Keratinocyte (primary cell): ENCODE results near the gene TMX1. TPM values are rescaled to one million over a fixed set of nuclear protein-coding genes. Genes with fewer than 3 reads are reported as not detected.
A peak's percentile ranks its signal among the peaks of the same experiment; 100 is the strongest.

Source experiments
- DNase-seq: peaks from one replicate; pipeline ENCODE4 v3.0.0-alpha.2; 2011; ENCODE audit warnings: low read depth, missing footprints, low spot score
- FAIRE-seq: peaks from 2 replicates; lab custom pipeline; 2011; peaks lifted over from hg19 to GRCh38; lab: Jason Lieb, UNC
- H2AFZ ChIP-seq: 2 replicates; pipeline ENCODE4 v1.6.0; 2012; ENCODE audit warnings: low read length, control low read depth, inconsistent platforms; ENCODE audit not compliant: control insufficient read depth
- H3K27ac ChIP-seq: 2 replicates; pipeline ENCODE4 v1.5.1; 2011; ENCODE audit warnings: low read length; ENCODE audit not compliant: control insufficient read depth, insufficient read depth
- H3K27me3 ChIP-seq: 3 replicates; pipeline ENCODE4 v1.6.0; 2011; ENCODE audit warnings: low read length; ENCODE audit not compliant: control insufficient read depth, insufficient read depth; ENCODE audit errors: extremely low read depth
- H3K36me3 ChIP-seq, 2 experiments: 2 replicates in 1 of 2; 3 replicates in 1 of 2; pipeline ENCODE4 v1.5.1; 2011; ENCODE audit warnings: low read length in 2 of 2, mild to moderate bottlenecking in 1 of 2; ENCODE audit not compliant: control insufficient read depth in 2 of 2, insufficient read depth in 2 of 2; ENCODE audit errors: extremely low read depth in 1 of 2
- H3K4me1 ChIP-seq: 3 replicates; pipeline ENCODE4 v1.5.1; 2011; ENCODE audit warnings: low read length; ENCODE audit not compliant: control insufficient read depth, insufficient read depth; ENCODE audit errors: extremely low read depth
- H3K4me2 ChIP-seq: 3 replicates; pipeline ENCODE4 v1.6.0; 2011; ENCODE audit warnings: low read depth, low read length; ENCODE audit not compliant: control insufficient read depth, insufficient read depth; ENCODE audit errors: extremely low read depth
- H3K4me3 ChIP-seq, 3 experiments: fragments of 200-600 bp in 1 of 3; sonication (generic) in 1 of 3; 2 replicates in 2 of 3; 3 replicates in 1 of 3; pipeline ENCODE4 v1.5.1; 2011 to 2016; ENCODE audit warnings: low read length in 3 of 3, mild to moderate bottlenecking in 3 of 3, control low read depth in 2 of 3, inconsistent platforms in 1 of 3, low read depth in 1 of 3, mixed read lengths in 1 of 3, mixed run types in 1 of 3, moderate library complexity in 1 of 3; ENCODE audit not compliant: control insufficient read depth in 2 of 3, insufficient read depth in 2 of 3; ENCODE audit errors: extremely low read depth in 1 of 3
- H3K79me2 ChIP-seq: 2 replicates; pipeline ENCODE4 v1.6.0; 2012; ENCODE audit warnings: low read length; ENCODE audit not compliant: control insufficient read depth, insufficient read depth
- H3K9ac ChIP-seq: 3 replicates; pipeline ENCODE4 v1.6.0; 2011; ENCODE audit warnings: low read length; ENCODE audit not compliant: control insufficient read depth, insufficient read depth; ENCODE audit errors: extremely low read depth
- H3K9me1 ChIP-seq: 3 replicates; pipeline ENCODE4 v1.6.0; 2011; ENCODE audit warnings: low read length; ENCODE audit not compliant: control insufficient read depth, insufficient read depth; ENCODE audit errors: extremely low read depth
- H3K9me3 ChIP-seq: 2 replicates; pipeline ENCODE4 v1.5.1; 2012; ENCODE audit warnings: low read depth, low read length; ENCODE audit not compliant: control insufficient read depth
- H4K20me1 ChIP-seq: 3 replicates; pipeline ENCODE4 v1.6.0; 2011; ENCODE audit warnings: low read length; ENCODE audit not compliant: control insufficient read depth, insufficient read depth; ENCODE audit errors: extremely low read depth
- CTCF ChIP-seq, 3 experiments: IDR thresholded peaks in 1 of 3; conservative IDR thresholded peaks in 1 of 3; optimal IDR thresholded peaks in 1 of 3; 2 replicates in 2 of 3; 3 replicates in 1 of 3; pipeline versions ENCODE3 to v1.5.1; 2011; ENCODE audit warnings: low read length in 3 of 3, mild to moderate bottlenecking in 3 of 3, moderate library complexity in 2 of 3, control low read depth in 1 of 3, inconsistent platforms in 1 of 3; ENCODE audit not compliant: insufficient read depth in 2 of 3; ENCODE audit errors: extremely low read depth in 1 of 3
- EZH2 ChIP-seq: IDR thresholded peaks from one replicate; pipeline ENCODE4 v1.6.1; 2012; ENCODE audit warnings: inconsistent platforms, mild to moderate bottlenecking, low read length, moderate library complexity
- dilution Hi-C: fragments of 300-500 bp; cut with MboI; formaldehyde crosslinking; loops from one replicate; pipeline ENCODE4 v1.7.0; 2020; ENCODE audit warnings: low sequenced_read_pairs; ENCODE audit not compliant: extremely low pct_ligation_motif_present
- polyA plus RNA-seq, 5 experiments: library from polyadenylated mRNA; depleted of rRNA in 3 of 5; stranded (reverse) in 3 of 5; stranded (forward) in 1 of 5; unstranded in 1 of 5; fragments of >200 nt; gene quantifications; 1 replicate in 1 of 5; 2 replicates in 3 of 5; 3 replicates in 1 of 5; pipeline versions ENCODE4 v1.2.1 to v1.2.3, GENCODE V29; 2011 to 2012; ENCODE audit warnings: missing spikeins in 2 of 5, low read depth in 1 of 5, low replicate concordance in 1 of 5

TMX1 gene
- polyA plus RNA-seq, 1 donor (not counting 4 experiments of a cell fraction or from before 2014, with no cell fraction given) = 36.0 TPM

GRCh38 chr14:51262868-51263267 is 22.8 kb downstream of the TMX1 start:
- H3K27me3 ChIP-seq = no peaks in the 10 kb centered on the region
- no peaks in the 10 kb centered on the region for H4K20me1 ChIP-seq
- no peak overlapping the region for H2AFZ ChIP-seq
- peaks cover 0 to 1% of the 10 kb centered on the region in 2 experiments for H3K36me3 ChIP-seq
- H3K9me3 ChIP-seq = no peaks in the 10 kb centered on the region
- H3K4me3 ChIP-seq = no peak overlapping the region
- dilution Hi-C loops = no loop called here
- DNase-seq (no peak), FAIRE-seq (peak; percentile 63)
- no peak overlapping the region for H3K9ac ChIP-seq
- TF ChIP-seq EZH2 = no peak
- no peak for TF ChIP-seq CTCF (optimal IDR thresholded peaks at IDR 0.05 in 1 of 3, IDR thresholded peaks at IDR 0.05 in 1 of 3, conservative IDR thresholded peaks at IDR 0.05 in 1 of 3; ENCODE audit: extremely low read depth in 1 of 3, insufficient read depth in 2 of 3, low read length in 3 of 3)
- H3K79me2 ChIP-seq = no peaks in the 10 kb centered on the region
- H3K9me1 ChIP-seq = no peaks in the 10 kb centered on the region
- H3K27ac ChIP-seq = no peak overlapping the region
- no peak overlapping the region for H3K4me2 ChIP-seq
- H3K4me1 ChIP-seq = no peaks in the 10 kb centered on the region

GRCh38 chr14:51269634-51270033 is 29.6 kb downstream of the TMX1 start:
- no peaks in the 10 kb centered on the region for H3K27me3 ChIP-seq
- no peak for DNase-seq

More at GRCh38 chr14:51269634-51270033, 29.6 kb downstream of the TMX1 start:
- H3K9me3 ChIP-seq = no peaks in the 10 kb centered on the region
- no peak for FAIRE-seq
- H3K36me3 ChIP-seq = no peaks in the 10 kb centered on the region
- no peak overlapping the region for H3K4me2 ChIP-seq
- no peak overlapping the region for H3K27ac ChIP-seq
- H3K4me1 ChIP-seq = no peaks in the 10 kb centered on the region
- no peak overlapping the region for H2AFZ ChIP-seq
- H3K79me2 ChIP-seq = no peaks in the 10 kb centered on the region
- H3K4me3 ChIP-seq = no peak overlapping the region
- dilution Hi-C loops = no loop called here
- no peaks in the 10 kb centered on the region for H4K20me1 ChIP-seq
- no peak overlapping the region for H3K9ac ChIP-seq
- peaks cover 2% of the 10 kb centered on the region for H3K9me1 ChIP-seq
- TF ChIP-seq CTCF (optimal IDR thresholded peaks at IDR 0.05 in 1 of 3, IDR thresholded peaks at IDR 0.05 in 1 of 3, conservative IDR thresholded peaks at IDR 0.05 in 1 of 3; ENCODE audit: extremely low read depth in 1 of 3, insufficient read depth in 2 of 3, low read length in 3 of 3) = no peak
- TF ChIP-seq EZH2 = no peak
